HG02678 (cell line): ENCODE data around the gene KYAT1.
A peak's percentile ranks its signal among the peaks of the same experiment; 100 is the strongest.
"Not testable (repeated sequence)": the region's sequence is repeated elsewhere in the genome, so short reads cannot be mapped to it uniquely, and the experiment has no call there.

ENCODE experiments used
- ATAC-seq: cut with Tn5 transposase; IDR thresholded peaks from one replicate; pipeline ENCODE4 v1.9.1; 2021; ENCODE audit warnings: mild to moderate bottlenecking, moderate library complexity; ENCODE audit not compliant: unreplicated experiment

KYAT1 gene

DNA sequence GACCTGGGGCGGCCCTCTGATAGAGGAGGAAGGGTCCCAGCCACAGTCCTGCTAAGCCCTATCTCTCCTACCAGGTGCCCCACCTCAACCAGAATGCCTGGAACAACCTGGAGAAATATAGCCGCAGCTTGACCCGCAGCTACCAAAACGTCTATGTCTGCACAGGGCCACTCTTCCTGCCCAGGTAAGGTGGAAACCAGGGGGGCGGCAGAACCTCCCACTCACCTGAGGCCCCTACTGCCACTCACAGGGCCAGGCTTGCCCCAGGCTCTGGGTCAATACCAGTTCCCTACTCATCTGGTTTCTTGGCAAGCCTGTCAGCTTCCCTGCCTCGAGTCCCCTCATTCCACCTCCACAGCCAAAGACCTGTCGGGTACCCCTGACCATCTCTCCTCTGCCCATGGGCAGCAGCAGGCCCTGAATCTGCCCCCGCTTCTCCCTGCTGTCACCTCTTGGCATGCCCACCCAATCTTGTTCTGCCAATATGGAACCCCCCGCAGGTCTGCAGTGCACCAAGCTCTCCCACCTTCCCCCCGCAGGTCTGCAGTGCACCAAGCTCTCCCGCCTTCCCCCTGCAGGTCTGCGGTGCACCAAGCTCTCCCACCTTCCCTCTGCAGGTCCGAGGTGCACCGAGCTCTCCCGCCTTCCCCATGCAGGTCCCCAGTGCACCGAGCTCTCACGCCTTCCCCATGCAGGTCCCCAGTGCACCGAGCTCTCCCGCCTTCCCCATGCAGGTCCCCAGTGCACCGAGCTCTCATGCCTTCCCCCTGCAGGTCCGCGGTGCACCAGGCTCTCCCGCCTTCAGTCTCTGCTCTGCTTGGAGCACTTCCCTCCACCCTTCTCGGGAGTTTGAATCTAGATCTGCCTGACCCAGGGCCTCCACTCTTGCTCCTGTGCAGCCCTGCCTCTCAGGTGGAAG lies 60.8 kb downstream of the KYAT1 start:
- no peak for ATAC-seq

DNA sequence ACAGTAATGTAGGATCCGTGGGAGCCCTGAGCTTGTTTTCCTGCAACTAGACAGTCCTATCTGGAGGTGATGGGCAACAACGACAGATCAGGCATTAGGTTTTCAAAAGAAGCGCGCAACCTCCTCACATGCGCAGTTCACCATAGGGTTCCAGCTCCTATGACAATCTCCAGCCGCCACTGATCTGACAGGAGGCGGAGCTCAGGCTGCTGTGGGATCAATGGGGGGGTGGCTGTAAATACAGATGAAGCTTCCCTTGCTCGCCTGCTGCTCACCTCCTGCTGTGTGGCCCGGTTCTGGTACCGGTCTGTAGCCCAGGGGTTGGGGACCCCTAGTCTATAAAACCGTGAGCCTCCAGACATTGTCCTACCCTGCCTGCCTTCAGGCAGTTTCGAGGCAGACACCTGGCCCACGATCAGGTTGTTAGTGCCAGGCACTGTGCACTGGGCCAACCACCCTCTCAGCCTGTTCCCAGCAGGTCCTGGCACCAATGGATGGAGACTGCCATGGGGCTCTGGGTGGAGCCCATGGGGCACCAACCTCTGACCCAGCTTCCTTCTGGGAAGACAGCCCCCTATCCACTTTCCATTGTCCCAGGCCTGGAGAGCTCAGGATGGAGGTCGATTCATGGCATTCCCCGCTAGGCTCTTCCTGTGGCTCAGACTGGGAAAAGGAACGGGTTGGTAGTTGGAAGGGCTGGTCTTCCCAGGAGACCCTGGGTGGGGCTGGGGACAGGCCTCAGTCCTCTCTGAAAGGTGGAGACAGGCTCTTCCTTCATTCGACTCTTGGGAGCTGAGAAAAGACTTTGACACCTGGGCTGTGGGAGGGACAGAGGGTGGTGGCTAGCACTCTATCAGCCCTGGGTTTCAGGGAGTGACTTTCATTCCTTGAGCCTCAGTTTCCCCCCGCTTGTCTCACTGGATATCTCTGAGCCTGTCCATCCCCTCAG lies 61.8 kb downstream of the KYAT1 start:
- ATAC-seq, result no peak

DNA sequence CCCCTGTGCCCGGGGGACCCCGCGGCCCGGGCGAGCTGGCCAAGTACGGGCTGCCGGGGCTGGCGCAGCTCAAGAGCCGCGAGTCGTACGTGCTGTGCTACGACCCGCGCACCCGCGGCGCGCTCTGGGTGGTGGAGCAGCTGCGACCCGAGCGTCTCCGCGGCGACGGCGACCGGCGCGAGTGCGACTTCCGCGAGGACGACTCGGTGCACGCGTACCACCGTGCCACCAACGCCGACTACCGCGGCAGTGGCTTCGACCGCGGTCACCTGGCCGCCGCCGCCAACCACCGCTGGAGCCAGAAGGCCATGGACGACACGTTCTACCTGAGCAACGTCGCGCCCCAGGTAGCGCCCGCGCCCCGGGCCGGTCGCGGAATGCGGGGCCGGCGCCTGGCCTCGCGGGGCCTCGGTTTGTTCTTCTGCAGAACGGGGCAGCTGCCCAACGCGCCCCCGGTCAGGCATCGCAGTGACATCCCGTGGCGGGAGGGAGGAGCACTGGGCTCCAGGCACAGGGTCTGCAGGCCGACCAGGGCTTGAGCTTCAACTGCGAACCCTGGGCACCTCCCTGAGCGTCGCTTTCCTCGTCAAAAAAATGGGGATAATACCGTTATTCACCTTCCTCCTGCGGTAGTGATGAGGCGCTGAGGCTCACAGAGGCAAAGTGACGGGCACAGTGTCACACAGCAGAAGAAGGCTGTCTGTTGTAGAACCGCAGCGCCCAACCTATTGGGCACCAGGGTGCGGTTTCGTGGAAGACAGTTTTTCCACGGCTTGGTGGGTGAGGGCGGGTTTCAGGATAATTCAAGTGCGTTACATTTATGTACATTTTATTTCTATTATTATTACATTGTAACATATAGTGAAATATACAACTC lies 62.7 kb downstream of the KYAT1 start:
- peak; percentile 25 for ATAC-seq

DNA sequence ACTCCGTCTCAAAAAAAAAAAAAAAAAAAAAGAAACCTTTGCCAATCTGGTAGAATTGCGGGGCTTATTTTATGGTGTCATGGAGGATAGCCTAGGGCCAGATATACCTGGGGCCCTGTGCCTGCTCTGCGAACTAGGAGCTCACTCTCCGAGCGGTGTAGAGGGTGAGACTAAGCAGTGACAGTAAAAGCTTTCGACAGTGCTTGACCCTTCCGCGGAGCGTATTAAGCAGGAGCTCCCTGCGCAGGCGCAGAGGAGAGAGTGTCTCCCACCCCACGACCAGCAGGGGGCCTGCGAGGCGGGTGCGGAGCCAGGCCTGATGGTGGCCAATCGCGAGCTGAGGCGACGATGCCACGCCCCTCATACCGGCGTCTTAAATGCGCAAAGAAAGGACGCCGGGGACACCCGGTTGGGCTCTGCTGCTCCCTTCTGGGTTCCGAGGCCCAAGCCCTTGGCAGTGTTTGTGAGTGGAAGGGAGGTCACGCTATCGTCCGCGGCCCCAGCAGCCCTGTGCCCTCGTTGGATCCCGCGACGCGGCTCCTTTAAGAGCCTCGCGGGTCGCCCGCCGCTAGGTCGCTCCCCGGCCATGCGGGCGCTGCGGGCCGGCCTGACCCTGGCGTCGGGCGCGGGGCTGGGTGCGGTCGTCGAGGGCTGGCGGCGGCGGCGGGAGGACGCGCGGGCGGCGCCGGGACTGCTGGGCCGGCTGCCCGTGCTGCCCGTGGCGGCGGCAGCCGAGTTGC lies 63.5 kb downstream of the KYAT1 start, which contains the start of gene ENDOG:
Gene ENDOG, plus strand, starts transcription at position 402 of the 740 bp plus-strand sequence. Its CDS starts 185 bp downstream, at position 587.
- ATAC-seq, result peak; percentile 91

DNA sequence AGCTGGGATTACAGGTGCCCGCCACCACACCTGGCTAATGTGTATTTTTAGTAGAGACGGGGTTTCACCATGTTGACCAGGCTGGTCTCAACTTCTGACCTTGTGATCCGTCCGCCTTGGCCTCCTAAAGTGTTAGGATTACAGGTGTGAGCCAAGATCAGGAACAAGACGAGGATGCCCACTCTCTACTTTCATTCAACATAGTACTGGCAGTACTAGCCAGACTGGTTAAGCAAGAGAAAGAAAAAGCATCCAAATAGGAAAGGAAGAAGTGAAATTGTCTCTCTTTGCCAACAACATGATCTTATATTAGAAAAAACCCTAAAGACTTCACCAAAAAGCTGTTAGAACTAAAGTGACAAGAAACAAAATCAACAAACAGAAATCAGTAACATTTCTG lies 70.9 kb downstream of the KYAT1 start:
- no peak for ATAC-seq

DNA sequence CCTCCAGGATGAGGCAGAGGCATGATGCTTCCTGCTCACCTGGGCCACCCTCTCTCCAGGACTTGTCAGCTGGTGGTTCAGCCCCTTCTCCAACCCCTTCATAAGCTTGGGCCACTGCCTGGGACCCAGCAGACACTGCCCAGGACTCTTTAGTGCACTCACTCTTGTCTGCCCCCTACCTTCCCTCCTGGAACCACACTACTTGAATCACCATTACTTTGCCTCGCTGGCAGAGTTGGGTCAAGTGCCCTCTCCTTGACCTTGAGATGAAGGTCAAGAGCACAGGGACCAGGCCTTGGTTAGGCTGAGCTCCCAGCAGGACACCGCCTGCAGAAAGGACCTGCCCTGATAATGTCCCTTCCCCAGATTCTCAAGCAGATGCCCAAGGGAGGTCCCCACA lies 71.9 kb downstream of the KYAT1 start:
- no peak for ATAC-seq

DNA sequence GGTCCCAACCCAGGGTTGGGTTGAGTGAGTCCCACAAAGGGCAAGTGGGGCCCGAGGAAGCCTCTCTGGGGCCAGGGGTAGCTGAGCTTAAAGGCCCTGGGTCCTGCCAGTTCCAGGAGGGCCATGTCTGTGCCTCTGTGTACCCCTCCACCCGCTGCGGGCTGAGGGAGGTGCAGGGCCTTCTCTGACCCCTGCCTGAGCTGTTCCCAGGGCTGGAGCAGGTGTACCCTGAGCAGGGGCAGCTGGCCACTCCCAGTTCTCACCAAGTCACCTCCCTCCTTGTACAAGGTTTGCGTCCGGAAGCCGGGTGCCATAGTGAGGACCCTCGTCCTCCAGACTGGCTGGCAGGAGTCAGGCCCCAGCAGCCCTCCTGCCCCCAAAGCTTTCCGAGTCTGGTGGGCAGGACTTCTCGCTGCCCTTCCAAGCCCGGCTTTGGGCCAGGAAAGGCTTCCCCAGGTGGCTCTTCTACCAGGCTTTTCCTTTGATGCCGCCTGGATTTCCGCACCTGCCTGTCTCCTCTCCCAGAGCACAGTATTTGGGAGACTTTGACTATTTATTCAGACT lies 72.6 kb downstream of the KYAT1 start:
- no peak for ATAC-seq

DNA sequence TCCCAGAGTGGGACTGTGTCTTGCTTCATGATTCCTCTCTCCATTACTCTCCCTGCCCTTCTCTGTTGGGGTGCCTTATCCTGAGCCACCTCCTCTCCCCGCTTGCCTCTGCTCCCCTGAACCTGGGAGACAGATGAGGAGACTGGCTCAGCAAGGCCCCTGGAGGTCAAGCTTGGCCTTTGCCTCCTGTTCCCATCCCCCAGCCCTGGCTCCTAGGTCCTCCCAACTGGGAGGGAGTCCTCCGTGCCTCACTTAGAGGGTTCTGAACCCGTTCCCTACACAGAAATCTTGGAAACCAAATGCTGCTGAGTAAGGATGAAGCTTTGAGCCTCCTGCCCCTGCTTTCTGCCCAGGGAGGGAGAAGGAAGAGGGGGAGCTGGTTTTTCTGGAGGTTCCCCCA lies 73.2 kb downstream of the KYAT1 start:
- no peak for ATAC-seq

DNA sequence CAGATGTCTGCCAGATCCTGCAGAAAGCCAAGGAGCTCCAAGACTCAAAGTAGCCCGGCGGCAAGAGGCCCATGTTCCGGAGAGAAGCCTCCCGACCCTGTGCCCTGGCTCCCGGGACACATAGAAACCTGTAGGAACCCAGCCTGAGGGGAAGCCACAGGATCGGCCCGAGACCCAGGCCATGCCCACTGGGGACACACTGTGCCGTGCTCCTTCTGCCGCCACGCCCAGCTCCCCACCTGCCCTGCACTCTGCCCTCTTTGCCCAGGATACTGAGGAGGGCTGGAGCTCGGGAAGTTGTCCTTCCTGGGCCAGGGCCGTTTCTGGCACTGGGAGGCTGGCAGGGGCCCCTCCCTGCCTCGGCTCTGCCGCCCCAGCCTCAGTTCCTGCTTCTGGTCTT lies 73.9 kb downstream of the KYAT1 start:
- no peak for ATAC-seq

DNA sequence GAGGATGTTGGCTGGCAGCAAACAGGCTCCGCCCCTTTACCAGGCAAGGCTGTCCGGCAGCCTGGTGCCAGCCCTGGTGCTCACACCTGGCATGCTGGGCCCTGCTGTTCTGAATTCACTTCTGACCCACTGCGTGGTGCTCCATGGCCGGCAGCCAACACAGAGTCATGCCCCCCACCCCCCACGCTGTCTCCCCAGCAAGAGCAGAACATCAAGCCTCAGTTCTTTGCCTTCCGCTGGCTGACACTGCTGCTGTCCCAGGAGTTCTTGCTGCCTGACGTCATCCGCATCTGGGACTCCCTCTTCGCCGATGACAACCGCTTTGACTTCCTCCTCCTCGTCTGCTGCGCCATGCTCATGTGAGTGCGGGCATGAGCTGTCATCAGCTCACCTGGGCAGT lies 76.1 kb downstream of the KYAT1 start:
- ATAC-seq, result no peak

DNA sequence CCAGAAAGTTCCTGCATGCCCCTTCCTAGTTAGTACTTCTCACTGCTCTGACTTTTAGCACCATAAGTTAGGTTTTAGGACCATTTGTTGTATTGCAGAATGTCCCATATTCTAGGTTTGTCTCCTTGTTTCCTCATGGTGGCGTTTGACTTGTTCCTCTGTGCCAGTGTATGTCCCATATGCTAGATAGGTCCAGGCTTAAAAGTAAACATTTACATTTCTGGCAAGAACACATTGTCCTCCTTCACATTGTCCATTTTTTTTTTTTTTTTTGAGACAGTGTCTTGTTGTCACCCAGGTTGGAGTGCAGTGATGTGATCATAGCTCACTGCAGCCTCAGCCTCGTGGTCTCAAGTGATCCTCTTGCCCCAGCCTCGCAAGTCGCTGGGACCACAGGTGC lies 79.3 kb downstream of the KYAT1 start:
- ATAC-seq, result no peak

DNA sequence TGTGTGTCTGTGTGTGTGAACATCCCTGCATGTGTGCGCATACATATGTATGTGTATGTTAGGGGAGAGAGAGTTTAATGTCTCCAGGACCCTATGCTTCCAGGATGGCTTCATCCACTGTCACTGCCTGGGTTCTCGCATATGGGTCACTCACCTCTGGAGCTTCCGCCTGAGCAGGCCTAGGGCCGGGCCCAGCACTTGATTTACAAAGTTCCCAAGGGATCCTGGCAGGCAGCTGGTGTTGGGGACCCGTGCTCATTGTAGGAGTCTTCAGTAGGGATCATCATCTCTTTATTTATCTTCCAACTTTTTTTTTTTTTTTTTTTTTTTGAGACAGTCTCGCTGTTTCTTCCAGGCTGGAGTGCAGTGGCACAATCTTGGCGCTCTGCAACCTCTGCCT lies 81.7 kb downstream of the KYAT1 start:
- ATAC-seq, result no peak

DNA sequence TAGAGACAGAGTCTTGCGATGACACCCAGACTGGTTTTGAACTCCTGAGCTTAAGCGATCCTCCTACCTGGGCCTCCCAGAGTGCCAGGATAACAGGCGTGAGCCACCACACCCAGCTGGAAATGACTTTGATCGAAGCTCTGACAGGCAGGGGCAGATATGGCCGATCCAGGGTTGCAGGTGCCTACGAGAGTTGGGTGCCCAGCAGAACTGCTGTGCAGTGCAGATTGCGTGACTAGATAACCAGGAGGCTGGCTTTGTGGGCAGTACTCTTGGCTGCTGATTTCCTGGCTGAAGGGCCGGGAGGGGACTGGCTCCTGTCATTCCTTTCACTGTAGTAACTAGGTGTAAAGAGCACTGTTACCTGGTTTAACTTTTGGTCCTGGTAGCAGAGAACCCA lies 82.9 kb downstream of the KYAT1 start:
- ATAC-seq, result no peak

DNA sequence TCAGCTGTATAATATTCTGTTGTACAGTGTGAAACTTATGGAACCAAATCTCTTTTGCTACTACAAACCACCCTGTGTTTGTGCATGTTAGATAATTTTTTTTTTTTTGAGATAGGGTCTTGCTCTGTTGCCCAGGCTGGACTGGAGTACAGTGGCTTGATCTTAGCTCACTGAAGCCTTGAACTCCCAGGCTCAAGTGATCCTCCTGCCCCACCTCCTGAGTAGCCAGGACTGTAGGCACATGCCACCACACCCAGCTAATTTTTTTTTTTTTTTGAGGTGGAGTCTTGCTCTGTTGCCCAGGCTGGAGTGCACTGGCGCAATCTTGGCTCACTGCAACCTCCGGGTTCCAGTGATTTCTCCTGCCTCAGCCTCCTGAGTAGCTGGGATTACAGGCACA lies 86.8 kb downstream of the KYAT1 start:
- ATAC-seq, result not testable (repeated sequence)

DNA sequence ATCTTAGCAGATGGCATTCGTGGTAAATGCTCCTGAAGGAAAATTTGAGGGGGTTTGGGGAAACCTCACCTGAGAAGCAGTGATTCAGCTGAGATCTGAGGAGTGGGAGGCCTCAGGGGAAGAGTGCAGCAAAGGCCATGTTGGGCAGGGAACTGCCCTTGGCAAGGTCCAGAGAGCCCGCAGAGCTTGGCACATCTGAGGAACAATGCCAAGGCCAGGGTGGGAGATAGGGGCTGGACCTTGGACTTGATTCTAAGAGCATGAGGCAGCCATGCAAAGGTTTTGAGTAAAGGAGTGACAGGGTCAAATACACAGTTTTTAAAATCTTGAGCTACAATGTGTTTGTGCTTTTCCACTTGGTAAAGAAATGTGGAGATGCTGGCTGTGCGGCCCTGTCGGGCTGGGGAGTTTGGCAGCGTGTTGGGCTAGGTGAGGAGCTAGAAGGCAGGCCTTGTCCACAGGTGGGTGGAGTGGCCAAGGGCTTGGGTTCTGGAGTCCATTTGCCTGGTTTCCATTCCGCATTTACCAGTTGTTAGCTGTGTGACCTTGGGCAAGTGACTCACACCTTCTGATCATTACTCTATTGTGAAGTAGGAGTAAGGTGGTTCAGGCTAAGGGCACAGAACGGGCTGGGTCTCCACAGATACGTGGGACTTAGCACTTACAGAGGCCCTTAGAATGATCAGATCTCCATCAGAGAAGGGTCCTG lies 88.6 kb downstream of the KYAT1 start:
- ATAC-seq, result no peak

DNA sequence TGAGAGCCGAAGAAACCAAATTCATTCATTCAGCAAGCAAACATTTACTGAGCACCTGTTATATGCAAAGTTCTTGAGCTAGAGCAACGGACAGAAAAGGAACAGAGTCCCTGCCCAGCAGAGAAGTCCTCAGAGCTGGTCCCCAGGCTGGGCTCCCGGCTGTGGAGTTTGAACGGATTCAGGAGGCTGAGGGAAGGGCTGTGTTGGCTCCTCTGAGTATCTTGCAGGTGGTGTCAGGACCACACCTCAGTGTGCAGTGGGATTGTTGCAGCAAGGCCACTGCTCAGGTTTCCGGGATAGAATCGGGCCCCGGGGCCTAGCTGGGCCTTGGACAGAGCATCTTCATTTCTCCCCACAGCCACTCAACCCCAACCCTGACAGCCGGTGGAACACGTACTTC lies 89.6 kb downstream of the KYAT1 start:
- ATAC-seq, result no peak

DNA sequence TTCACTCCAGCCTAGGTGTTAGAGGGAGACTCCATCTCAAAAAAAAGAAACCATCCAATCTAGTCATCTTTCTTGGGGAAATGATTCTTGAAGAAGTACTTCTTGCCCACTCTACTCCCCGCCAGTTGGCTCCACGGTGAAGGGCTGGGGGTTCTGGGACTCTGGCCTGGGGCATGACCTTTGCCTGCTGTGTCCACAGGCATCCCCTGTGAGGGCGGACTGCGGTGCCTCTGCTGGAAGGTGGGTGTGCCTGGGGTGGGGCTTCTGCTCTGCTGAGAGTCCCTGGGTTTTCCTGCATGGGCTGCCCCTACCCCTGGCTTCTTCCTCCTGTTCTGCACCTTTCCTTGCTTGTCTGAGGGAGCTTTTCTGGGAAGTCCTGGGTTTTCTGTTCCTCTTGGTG lies 91.2 kb downstream of the KYAT1 start:
- no peak for ATAC-seq

DNA sequence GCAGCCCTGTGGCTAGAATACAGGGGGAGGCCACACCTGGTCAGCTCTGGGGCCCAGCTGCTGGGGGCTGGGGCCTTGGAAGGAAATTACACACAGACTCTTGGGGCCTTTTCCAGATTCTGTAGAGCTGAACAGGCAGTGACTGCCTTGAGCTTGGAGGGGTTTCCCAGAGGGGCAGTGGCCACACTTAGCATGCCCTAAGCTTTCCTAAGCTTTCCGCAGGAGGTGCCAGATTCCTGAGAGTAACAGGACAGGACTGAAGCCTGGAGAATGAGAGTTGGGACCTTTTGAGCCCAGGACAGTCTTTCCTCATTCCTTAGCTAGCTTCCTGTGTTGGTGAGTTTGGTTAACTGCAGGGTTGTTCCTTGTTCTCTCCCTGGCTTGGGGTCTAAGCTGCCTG lies 93.3 kb downstream of the KYAT1 start:
- ATAC-seq, result no peak

DNA sequence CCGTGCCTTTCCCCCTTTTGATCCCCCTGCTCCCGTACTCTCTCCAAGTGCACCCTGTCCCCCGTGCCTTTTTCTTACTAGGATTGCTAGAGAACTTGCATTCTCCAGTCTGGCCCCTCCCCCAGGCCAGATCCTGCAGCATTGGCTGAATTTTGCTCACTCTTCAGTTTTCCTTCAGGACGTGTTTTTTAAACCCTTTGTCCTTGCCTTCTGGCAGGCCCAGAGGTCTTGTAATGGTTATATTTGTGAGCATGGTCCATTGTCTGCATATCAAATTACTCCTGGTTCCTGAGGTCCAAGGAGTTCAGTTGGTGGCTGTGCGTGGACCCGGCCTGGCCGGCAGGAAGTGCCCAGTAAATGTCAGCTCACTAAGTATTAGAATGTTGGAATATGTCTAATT lies 94.1 kb downstream of the KYAT1 start:
- ATAC-seq, result no peak
